Right ventricle myocardium superior (tissue), 1 donor: Measurements from ENCODE around the gene MED12L. TPM values are rescaled to one million over a fixed set of nuclear protein-coding genes. Genes with fewer than 3 reads are reported as not detected.
A peak's percentile ranks its signal among the peaks of the same experiment; 100 is the strongest.

ENCODE experiments used
- ATAC-seq: fragments of 200-7000 bp; cut with Tn5 transposase; one replicate; pipeline ENCODE4 v1.9.1; 2020; ENCODE audit warnings: mild to moderate bottlenecking; ENCODE audit not compliant: poor library complexity
- DNase-seq: peaks from one replicate; pipeline ENCODE4 v3.0.0-alpha.2; 2020
- intact Hi-C: fragments of 100-400 bp; cut with DNase I; formaldehyde crosslinking; loops from one replicate; pipeline ENCODE4 v1.11.2; 2022
- total RNA-seq: library from RNA; stranded (reverse); fragmentation: NEBNext Ultra II Directional; extraction: Animal tissue kit (Norgen Biotek cat#: 25700); gene quantifications from one replicate; pipeline ENCODE4 v1.2.1, GENCODE V29; 2021
- donor health status: DM: no; HTN: yes; CAD: no; lungs with severe emphysema.

The MED12L gene
- total RNA-seq, 1 donor from 2014 or later = 0.67 TPM

DNA sequence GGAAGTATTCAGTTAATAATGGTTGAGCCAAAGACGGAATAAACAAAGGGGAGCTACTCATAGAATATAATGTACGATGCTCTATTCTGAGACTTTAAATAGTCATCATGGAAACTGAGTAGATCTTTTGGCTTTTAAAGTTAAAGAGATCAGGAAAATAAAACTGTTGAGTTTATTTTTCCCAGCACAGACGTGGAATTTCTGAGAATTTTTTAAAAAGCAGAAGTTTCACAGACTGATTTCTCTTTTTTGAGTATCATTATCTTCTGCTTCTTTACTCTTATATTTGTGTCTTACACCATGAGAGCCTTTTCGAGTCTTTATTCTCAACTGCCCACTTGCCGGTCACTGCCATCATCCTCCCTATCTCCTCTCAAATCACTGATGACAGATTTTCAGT lies 179.7 kb downstream of the MED12L start:
- ATAC-seq (no peak), DNase-seq (no peak)
- intact Hi-C loops = no loop called here

DNA sequence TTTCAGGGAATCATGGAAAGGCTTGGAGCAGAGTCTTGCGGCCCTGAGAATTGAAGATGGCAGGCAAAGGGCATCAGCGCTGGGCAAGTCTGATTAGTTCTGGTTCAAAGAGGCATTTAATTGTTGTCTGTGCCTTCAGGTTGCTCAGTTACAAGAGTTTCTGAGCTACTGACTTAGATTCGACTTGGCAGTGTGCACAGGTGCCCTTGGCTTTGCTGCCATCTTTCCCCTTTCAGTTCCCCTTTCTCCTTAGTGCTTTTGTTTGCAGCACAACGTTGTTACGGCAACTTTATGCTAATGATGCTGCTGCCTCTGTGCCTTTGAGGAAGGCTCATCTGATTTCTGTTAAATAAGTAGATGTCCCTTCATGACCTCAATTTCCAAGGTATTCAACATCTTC lies 180.4 kb downstream of the MED12L start:
- ATAC-seq (peak; percentile 74), DNase-seq (no peak)
- intact Hi-C loops = no loop called here

DNA sequence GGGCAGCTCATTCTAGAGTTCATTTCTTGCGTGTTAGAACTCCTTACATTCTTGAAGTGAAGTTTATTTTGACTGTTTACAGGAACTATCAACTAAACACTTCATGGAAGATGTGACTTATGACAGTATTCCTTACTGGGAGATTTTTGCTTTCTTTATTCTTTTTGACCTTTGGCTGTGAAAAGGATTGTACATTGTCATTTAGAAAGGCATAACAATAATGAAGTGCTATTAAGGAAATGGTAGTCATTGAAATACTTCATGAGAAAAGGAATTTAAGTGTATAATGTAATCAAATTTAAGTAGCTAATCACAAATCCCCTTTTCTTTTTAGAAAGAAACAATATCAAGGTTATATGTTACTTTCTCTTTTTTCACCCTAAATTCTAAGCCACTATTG lies 181.6 kb downstream of the MED12L start:
- no peak for ATAC-seq
- no peak for DNase-seq
- intact Hi-C loops = no loop called here

DNA sequence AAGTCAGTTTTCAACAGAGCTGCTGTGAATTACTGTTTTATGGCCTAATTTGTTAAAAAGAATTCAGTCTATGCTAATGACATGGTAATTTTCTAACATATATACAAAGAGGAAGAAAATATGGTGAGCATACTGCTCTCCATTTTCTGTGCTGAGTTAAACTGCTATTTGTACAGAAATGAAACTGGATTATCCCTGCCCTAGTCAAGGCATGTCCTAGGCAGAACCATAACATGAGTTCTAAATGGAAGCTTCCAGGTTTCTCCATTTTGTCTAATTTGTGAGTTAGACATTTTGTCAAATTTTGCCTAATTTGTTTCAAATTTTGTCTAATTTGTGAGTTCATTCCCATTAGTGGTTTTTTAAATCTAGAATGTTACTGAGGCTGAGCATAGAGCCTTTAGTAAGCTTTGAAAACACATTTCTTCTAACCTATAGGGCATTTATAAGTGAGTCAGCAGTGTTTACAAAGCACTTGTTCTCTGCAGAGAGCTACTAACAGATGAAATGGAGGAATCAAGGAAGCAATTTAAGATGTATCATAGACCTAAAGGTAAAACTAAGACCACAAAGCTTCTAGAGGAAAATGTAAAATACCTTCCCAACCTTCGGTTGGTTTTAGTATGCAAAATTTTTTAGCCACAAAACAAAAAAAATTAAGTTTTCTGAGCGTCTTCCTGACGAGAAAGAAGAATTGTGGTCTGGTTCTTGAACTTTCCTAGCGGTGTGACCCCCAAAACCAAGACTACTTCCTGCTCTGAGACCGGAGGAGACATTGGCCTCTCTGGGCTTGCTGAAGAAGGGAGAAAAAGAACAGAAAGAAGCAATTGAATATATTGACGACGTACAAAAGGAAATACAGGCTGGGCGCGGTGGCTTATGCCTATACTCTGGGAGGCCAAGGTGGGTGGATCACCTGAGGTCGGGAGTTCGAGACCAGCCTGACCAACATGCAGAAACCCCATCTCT lies 183.1 kb downstream of the MED12L start:
- DNase-seq (no peak), ATAC-seq (no peak)
- intact Hi-C loops = no loop called here

- intact Hi-C loops = no loop called here
- DNase-seq = no peak
- ATAC-seq = no peak
These were observed 184.2 kb downstream of the MED12L start for GRCh38 chr3:151269631-151270030.

DNA sequence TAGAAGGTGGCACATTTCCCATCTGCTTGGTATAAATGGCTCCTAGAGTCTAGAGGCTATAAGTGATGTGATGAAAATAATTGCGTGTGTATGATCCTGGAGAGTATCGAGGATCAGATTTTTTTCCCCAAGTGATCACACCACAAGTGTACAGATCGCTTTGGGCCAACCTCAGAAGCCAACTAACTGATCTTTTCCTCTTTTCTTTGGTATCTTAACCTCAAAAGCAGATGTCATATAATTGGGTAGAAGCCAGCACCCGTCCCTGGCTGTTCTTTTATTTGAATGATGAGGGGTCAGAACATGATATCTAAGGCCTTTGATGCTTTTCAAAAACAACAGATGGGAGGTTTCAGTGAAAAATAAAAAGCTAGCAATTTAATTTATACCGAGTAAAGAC lies 189.6 kb downstream of the MED12L start:
- DNase-seq = no peak
- intact Hi-C loops = no loop called here
- no peak for ATAC-seq

DNA sequence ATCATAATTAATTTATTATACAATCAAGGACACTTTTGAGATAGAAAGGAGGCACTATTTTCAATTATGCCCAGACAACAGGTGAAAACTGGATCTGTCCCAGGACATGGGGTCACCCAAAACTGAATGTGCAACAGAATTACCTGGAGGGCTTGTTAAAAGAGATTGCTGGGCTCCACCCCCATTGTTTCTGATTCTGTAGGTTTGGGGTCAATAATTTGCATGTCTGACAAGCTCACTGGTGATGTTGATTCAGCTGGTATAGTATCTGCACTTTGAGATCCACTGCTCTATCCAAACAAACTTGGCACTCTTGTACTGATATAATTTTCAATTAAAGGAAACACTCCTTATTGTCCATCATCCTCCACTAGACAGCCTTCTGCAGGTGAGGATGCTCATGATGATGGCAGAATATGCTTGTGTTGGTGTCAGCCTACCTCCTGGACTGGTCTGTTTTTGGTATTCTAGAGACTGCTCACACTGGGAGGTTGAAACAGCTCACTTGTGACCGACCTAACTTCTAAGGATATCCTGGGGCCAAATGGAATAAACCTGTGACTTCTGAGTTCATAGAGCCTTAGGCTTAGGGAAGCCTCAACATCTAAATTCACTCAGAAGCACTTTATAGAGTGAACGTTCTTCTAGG lies 190.7 kb downstream of the MED12L start:
- ATAC-seq (no peak), DNase-seq (no peak)
- intact Hi-C loops = no loop called here

- no peak for ATAC-seq
- intact Hi-C loops = no loop called here
- DNase-seq = no peak
These were observed 191.2 kb downstream of the MED12L start for GRCh38 chr3:151276687-151277042.

- ATAC-seq = peak; percentile 59
- intact Hi-C loops = no loop called here
- DNase-seq = no peak
These were observed 192.8 kb downstream of the MED12L start, which contains the start of gene P2RY14 for GRCh38 chr3:151278230-151278629. Gene P2RY14 (minus strand): TSS chr3:151278542. CDS start chr3:151214316, 64,226 bp downstream.

GRCh38 chr3:151281671-151282324 lies 196.3 kb downstream of the MED12L start:
- intact Hi-C loops = loop anchor here (2.0 kb wide), 2 partner anchors 55 to 113 kb away; no protein-coding TSS in a partner anchor
- peak; percentile 32 for ATAC-seq

GRCh38 chr3:151282921-151283320 lies 197.5 kb downstream of the MED12L start:
- intact Hi-C loops = loop anchor here (2.0 kb wide), 2 partner anchors 56 to 114 kb away; no protein-coding TSS in a partner anchor
- ATAC-seq (peak; percentile 72), DNase-seq (no peak)

More at GRCh38 chr3:151281671-151282324, 196.3 kb downstream of the MED12L start:
- DNase-seq = no peak

DNA sequence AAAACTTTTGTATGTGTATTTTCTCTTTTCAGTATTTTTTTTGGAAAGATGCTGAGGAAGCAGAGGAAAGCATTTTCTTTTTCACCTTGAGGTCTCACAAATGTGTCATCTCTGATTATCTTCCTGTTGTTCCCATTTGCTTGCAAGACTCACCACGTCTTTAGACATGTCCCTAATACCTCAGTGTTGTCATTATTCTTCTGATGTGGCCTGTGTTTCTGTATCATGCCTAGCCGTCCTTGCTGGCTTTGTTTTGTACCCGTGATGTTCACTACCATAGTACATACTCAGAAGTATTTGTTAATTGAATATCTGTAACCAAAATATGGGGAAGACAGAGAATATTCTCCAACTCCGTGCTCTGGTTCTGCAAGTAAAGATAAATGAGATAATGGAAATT lies 197.9 kb downstream of the MED12L start:
- ATAC-seq (no peak), DNase-seq (no peak)
- intact Hi-C loops = loop anchor here (2.0 kb wide), 2 partner anchors 57 to 115 kb away; no protein-coding TSS in a partner anchor

DNA sequence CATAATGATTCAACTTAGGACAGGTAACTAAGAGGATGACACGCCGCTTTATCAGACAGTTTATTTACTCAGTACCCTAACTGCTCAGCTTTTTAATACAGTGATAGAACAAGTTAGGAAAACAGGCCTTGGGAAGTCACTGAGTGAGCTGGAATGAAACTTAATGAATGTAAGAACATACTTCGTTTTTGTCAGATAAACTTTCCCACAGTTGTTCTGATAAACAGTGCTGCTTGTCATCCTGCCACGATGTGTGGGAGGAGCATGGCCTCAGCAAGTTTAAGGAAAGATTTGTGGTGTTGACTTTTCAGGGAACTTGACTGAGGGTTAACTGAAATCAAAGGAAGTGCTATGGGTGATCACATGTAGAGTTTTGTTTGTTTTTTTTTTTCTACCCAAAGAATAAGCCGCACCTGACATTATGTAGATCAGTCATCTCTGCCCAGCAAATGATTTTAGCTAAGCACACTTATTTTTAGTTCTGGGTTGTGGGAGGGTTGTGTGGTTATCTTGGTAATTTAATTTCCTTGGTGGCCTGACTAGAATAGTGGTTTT lies 198.5 kb downstream of the MED12L start:
- DNase-seq (no peak), ATAC-seq (peak; percentile 52)
- intact Hi-C loops = loop anchor here (2.0 kb wide), 2 partner anchors 57 to 115 kb away; no protein-coding TSS in a partner anchor

- no peak for DNase-seq
- intact Hi-C loops = no loop called here
- ATAC-seq = no peak
These were observed 200.5 kb downstream of the MED12L start for GRCh38 chr3:151285940-151286339.

GRCh38 chr3:151289445-151289844 lies 204.0 kb downstream of the MED12L start:
- intact Hi-C loops = no loop called here
- no peak for ATAC-seq
- no peak for DNase-seq

DNA sequence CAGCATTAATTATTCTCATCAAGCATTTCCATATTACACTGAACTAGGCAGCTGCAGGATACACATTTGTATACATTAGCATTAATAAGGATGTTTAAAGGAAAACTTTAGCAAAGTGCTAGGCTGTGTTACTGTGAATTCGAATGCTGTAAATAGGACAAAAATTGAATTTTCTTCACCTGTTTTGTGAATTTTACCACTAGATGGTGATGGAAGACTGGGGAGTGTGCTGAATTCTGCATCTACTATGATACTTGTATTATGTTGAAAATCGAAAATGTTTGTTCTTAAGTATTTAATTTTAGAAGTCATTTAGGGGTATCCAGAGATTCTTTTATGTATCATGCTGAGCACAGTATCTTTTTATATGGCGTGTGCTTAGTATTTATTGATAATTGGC lies 205.2 kb downstream of the MED12L start:
- intact Hi-C loops = no loop called here
- DNase-seq = no peak
- ATAC-seq = no peak

DNA sequence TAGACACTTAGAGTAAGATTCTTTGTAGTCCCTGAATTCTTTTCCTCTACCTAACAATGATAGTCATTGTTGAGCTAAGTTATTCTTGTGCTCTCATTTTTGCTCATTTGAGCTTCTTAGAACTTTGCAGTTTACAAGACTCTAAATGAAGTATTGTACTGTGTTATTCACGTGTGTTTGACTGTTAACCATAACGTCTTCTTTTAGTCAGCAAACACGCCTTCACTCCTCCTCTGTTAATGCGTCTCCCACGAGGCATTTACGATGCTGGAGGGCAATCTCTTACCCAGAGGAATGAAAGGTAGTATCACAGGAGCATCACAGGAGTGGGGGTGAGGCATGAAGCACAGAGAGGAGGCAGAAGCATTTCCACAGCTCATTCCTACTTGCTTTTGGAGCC lies 207.7 kb downstream of the MED12L start:
- ATAC-seq (no peak), DNase-seq (no peak)
- intact Hi-C loops = no loop called here

DNA sequence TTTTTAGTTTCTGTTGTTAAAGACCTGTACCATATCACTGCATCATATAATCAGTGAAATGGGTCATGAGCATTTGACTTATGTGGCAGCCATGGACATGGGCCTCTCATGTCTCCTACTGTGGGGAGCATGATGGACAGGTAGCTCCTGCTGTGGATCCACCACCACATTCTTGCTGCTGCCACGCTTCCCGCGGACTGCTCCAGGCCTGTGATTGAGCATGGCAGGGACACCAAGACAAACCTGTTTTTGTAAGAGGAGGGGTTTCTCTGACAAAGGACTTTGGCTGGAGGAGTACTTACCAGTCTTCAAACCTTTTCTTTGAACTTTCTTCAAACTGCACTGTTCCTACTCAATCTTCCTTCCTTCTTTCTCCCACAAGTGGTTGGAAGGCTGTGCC lies 210.8 kb downstream of the MED12L start:
- intact Hi-C loops = no loop called here
- DNase-seq (no peak), ATAC-seq (no peak)

GRCh38 chr3:151297429-151297828 lies 212.0 kb downstream of the MED12L start:
- ATAC-seq (no peak), DNase-seq (no peak)
- intact Hi-C loops = no loop called here
